Ovary (tissue), 3 donors: Measurements from ENCODE around the gene GALNT10.

Experiments used
- CTCF ChIP-seq, 3 donors: fragments of 450-650 bp in 2 of 3; fragments of 200-600 bp in 1 of 3; IDR thresholded peaks; one replicate each; pipeline versions ENCODE4 v1.5.1 to v1.8.0; 2016 to 2022; ENCODE audit warnings: antibody characterized with exemption in 3 of 3, mild to moderate bottlenecking in 1 of 3
- POLR2A ChIP-seq: fragments of 450-650 bp; IDR thresholded peaks from one replicate; pipeline ENCODE4 v1.6.1; 2017; ENCODE audit warnings: antibody characterized with exemption, mild to moderate bottlenecking, moderate library complexity
- donor health status: DM: no; HTN: no; CAD: no.

DNA sequence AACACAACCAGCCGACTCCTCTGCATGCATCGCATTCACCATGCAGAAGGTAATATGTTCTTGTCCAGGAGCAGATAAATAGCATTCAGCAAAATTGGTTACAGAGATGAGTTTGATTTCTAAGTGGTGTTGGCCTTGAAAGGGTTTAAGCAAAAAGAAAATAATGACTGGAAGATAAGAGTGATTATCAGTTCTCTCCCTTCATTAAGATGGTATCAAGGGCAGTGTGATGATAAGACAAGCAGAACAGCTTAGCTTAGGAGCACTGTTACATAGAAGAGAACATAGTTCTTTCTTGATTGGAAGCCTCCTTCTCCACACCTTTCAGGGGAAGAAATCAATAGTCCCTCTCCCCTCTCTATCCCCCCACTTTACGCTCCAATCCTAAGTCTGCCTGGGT, 121.5 kb downstream of the GALNT10 start:
- no peak for TF ChIP-seq CTCF (IDR thresholded peaks at IDR 0.05)
- TF ChIP-seq POLR2A: no peak
